Measurements from ENCODE around the gene SMIM12. TPM values are rescaled to one million over a fixed set of nuclear protein-coding genes. Genes with fewer than 3 reads are reported as not detected.

Gene SMIM12
- total RNA-seq, 1 experiment from 2014 or later, result 41.4 TPM

DNA sequence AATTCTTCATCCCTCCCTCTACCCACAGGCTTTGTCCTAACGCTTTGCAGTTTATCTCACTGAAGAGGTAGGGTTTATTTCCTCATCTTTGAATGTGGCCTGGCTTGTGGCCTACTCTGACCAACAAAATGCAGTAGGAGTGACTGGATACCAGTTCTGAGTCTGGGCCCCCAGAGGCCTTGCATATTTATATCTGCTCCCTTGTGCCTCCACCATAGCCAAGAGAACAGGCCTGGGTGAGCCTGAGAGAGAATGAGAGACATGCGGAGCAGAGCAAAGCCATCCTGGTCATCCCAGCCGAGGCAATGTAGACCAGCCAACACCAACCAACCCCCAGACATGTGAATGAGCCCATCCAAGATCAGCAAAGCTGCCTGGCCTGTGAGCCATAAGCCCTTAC, 30.3 kb downstream of the SMIM12 start:
- Mint-ChIP-seq H3K4me1 (ENCODE audit: insufficient read depth, unreplicated experiment) (no peaks in the 10 kb centered on the region), H3K36me3 (ENCODE audit: insufficient read depth, unreplicated experiment) (no peaks in the 10 kb centered on the region), H3K4me3 (ENCODE audit: unreplicated experiment) (no peak overlapping the region), H3K27me3 (ENCODE audit: insufficient read depth, unreplicated experiment) (no peaks in the 10 kb centered on the region), H3K9me3 (ENCODE audit: unreplicated experiment) (no peaks in the 10 kb centered on the region), H3K27ac (ENCODE audit: low read depth, unreplicated experiment) (no peak overlapping the region)
- TF ChIP-seq, protein P1, sequence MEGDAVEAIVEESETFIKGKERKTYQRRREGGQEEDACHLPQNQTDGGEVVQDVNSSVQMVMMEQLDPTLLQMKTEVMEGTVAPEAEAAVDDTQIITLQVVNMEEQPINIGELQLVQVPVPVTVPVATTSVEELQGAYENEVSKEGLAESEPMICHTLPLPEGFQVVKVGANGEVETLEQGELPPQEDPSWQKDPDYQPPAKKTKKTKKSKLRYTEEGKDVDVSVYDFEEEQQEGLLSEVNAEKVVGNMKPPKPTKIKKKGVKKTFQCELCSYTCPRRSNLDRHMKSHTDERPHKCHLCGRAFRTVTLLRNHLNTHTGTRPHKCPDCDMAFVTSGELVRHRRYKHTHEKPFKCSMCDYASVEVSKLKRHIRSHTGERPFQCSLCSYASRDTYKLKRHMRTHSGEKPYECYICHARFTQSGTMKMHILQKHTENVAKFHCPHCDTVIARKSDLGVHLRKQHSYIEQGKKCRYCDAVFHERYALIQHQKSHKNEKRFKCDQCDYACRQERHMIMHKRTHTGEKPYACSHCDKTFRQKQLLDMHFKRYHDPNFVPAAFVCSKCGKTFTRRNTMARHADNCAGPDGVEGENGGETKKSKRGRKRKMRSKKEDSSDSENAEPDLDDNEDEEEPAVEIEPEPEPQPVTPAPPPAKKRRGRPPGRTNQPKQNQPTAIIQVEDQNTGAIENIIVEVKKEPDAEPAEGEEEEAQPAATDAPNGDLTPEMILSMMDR (IDR thresholded peaks at IDR 0.05; ENCODE audit: unreplicated experiment), result no peak
- no peak for DNase-seq (ENCODE audit: unreplicated experiment)
- BruUV-seq (replicated peaks), result no TSS peak
- intact Hi-C loops (cut with micrococcal nuclease), result no loop called here
- POLR2A ChIA-PET, result no interaction called here
- CTCF ChIA-PET, result interaction anchor here (0.7 to 3.1 kb wide), 2 partner anchors 12 to 23 kb away, joined by 4 to 14 read pairs; no protein-coding TSS in a partner anchor

DNA sequence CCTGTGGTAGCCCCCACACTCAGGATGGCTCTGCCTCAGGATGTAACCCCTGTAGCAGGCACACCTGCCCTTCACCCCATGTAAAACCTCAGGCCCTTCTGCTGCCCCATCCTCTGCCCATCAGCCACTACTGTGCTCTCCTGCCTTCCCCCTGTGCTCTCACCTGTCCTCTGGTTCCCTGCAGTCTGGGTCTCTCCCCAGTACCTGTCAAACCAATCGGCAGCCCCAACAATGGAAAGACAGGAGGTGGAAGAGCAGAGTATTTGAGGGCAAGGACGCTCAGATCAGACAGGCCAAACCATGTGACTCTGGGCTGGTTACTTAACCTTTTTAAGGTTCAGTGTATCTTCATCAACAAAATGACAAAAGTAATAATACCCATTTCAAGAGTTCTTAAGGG, 30.9 kb downstream of the SMIM12 start:
- BruUV-seq (replicated peaks), result no TSS peak
- ChIA-PET CTCF (interaction anchor here (0.6 to 3.1 kb wide), 3 partner anchors 13 to 25 kb away, joined by 3 to 14 read pairs (median 4); no protein-coding TSS in a partner anchor), POLR2A (no interaction called here)
- intact Hi-C loops (cut with micrococcal nuclease), result no loop called here
- Mint-ChIP-seq H3K27ac (ENCODE audit: low read depth, unreplicated experiment) (no peak overlapping the region), H3K27me3 (ENCODE audit: insufficient read depth, unreplicated experiment) (no peaks in the 10 kb centered on the region), H3K4me1 (ENCODE audit: insufficient read depth, unreplicated experiment) (no peaks in the 10 kb centered on the region), H3K36me3 (ENCODE audit: insufficient read depth, unreplicated experiment) (no peaks in the 10 kb centered on the region), H3K9me3 (ENCODE audit: unreplicated experiment) (no peaks in the 10 kb centered on the region), H3K4me3 (ENCODE audit: unreplicated experiment) (no peak overlapping the region)
- DNase-seq (ENCODE audit: unreplicated experiment), result no peak
- TF ChIP-seq, protein P1 (IDR thresholded peaks at IDR 0.05; ENCODE audit: unreplicated experiment), result no peak

DNA sequence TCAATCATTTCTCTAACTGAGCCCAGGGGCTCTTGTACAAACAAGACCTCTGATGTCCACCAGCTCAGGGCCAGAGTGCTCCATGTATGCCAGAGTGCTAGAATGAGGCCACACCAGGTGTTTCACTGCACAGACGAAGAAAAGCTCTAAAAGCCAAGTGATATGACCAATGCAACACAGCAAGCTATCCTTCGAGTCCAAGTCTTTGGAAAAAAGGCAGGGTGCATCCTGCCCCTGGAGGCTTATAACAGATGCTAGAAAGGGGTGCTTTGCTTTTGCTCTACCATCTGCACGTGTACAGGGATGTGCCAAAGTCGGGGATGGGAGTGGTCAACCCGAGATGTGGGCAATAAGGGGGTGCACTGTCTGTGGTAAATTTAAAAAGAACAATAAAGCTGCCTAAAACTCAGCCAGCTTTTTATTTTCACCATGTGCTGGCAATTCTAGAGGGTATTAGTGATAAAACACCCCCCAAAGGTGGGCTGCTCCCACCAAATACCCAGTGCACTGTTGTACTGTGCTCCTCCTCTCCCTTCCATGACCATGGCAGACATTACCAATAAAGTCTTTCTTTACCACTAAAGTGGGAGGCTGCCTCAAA, 32.1 kb downstream of the SMIM12 start:
- intact Hi-C loops (cut with micrococcal nuclease), result no loop called here
- ChIA-PET CTCF (interaction anchor here (0.5 to 1.5 kb wide), 4 partner anchors 10 to 1356 kb away, joined by 3 to 7 read pairs (median 3); no protein-coding TSS in a partner anchor), POLR2A (no interaction called here)
- BruUV-seq (replicated peaks), result no TSS peak
- TF ChIP-seq, protein P1 (IDR thresholded peaks at IDR 0.05; ENCODE audit: unreplicated experiment), result no peak
- no peaks in the 10 kb centered on the region for H3K36me3 Mint-ChIP-seq (ENCODE audit: insufficient read depth, unreplicated experiment)
- H3K27me3 Mint-ChIP-seq (ENCODE audit: insufficient read depth, unreplicated experiment), result no peaks in the 10 kb centered on the region
- H3K9me3 Mint-ChIP-seq (ENCODE audit: unreplicated experiment), result no peaks in the 10 kb centered on the region
- no peak for DNase-seq (ENCODE audit: unreplicated experiment)
- H3K27ac Mint-ChIP-seq (ENCODE audit: low read depth, unreplicated experiment), result no peak overlapping the region
- no peaks in the 10 kb centered on the region for H3K4me1 Mint-ChIP-seq (ENCODE audit: insufficient read depth, unreplicated experiment)
- H3K4me3 Mint-ChIP-seq (ENCODE audit: unreplicated experiment), result no peak overlapping the region

DNA sequence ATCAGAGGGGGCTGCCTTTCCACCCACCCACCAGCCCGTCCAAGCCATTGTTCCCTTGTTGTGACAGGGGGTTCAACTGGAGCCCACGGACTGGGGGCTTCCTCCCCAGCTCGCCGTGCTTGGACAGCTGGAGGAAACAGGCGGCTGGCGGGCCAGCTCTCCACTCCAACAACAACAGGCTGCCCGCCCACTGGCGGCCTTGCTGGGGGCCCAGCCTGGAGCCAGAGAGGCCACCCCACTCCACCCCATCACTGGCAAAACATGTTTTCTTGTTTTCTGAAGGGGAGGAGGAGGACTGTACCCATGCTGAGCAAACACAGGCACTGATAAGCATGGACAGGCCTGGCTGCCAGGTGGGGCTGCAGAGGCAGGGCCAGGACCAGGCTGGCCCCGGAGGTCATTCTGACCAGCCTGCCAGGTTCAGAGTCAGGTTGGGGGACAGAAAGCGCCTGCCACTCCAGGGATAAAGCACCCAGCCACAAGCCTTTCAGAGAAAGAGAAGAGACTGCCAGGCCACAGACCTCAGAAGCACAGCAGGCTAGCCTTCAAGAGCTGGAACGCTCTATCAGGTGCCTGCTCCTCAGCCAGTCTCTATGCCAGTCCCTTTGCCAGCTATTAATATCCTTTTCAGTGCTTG, 34.0 kb downstream of the SMIM12 start:
- TF ChIP-seq, protein P1 (IDR thresholded peaks at IDR 0.05; ENCODE audit: unreplicated experiment), result no peak
- Mint-ChIP-seq H3K27me3 (ENCODE audit: insufficient read depth, unreplicated experiment) (no peaks in the 10 kb centered on the region), H3K27ac (ENCODE audit: low read depth, unreplicated experiment) (no peak overlapping the region), H3K4me1 (ENCODE audit: insufficient read depth, unreplicated experiment) (no peaks in the 10 kb centered on the region), H3K36me3 (ENCODE audit: insufficient read depth, unreplicated experiment) (no peaks in the 10 kb centered on the region), H3K4me3 (ENCODE audit: unreplicated experiment) (no peak overlapping the region), H3K9me3 (ENCODE audit: unreplicated experiment) (no peaks in the 10 kb centered on the region)
- POLR2A ChIA-PET, result no interaction called here
- BruUV-seq (replicated peaks), result no TSS peak
- intact Hi-C loops (cut with micrococcal nuclease), result no loop called here
- CTCF ChIA-PET, result interaction anchor here (2.2 kb wide), 1 partner anchor 27 kb away, joined by 13 read pairs; no protein-coding TSS in a partner anchor
- DNase-seq (ENCODE audit: unreplicated experiment), result no peak
